ENCODE data around the gene ZMYM2. TPM values are rescaled to one million over a fixed set of nuclear protein-coding genes. Genes with fewer than 3 reads are reported as not detected.

ZMYM2 gene
- total RNA-seq, 2 donors from 2014 or later: 94.2 to 102 TPM

Other genes with a start within 250 kb of the ZMYM2 start
- 10 to 100 TPM; 60.1 to 80.7 TPM for gene PSPC1, start 175.8 kb upstream of the ZMYM2 start, total RNA-seq
- 10 to 100 TPM; 15.2 to 19.2 TPM for gene ZMYM5, start 95.1 kb upstream of the ZMYM2 start, total RNA-seq
- gene GJA3, start 202.3 kb downstream of the ZMYM2 start, total RNA-seq: under 1 TPM in 1 of 2 donors, not detected in 1; under 0.01 TPM
- gene GJB2, start 234.2 kb downstream of the ZMYM2 start, total RNA-seq: 1 to 10 TPM in 1 of 2 donors, under 1 TPM in 1; 0.27 to 1.1 TPM